SU-DHL-6 (cell line): ENCODE data around the gene SPTBN5.

Experiments
- H2AFZ ChIP-seq: fragments of 200-600 bp; sonication (generic); 2 replicates; pipeline ENCODE4 v1.6.1; 2014; ENCODE audit warnings: low read depth, mild to moderate bottlenecking, moderate library complexity, mixed read lengths, antibody characterized with exemption, low read length; ENCODE audit not compliant: severe bottlenecking
- H3F3A ChIP-seq: fragments of 200-600 bp; shearing (Covaris generic); 2 replicates; pipeline ENCODE4 v1.6.0; 2016; ENCODE audit warnings: antibody characterized with exemption, mild to moderate bottlenecking; ENCODE audit not compliant: insufficient read depth
- H3K27ac ChIP-seq: fragments of 200-600 bp; sonication (generic); 2 replicates; pipeline ENCODE4 v1.5.1; 2016; ENCODE audit warnings: low read depth, mild to moderate bottlenecking, low read length, moderate library complexity, mixed read lengths
- H3K27me3 ChIP-seq: fragments of 200-600 bp; sonication (generic), shearing (Covaris generic); 2 replicates; pipeline ENCODE4 v1.6.0; 2014; ENCODE audit warnings: mild to moderate bottlenecking, low read length
- H3K36me3 ChIP-seq: fragments of 200-600 bp; sonication (generic); 2 replicates; pipeline ENCODE4 v1.6.1; 2014; ENCODE audit warnings: mild to moderate bottlenecking, low read length, mixed read lengths
- H3K4me2 ChIP-seq: fragments of 300-600, 200-600 bp; shearing (Covaris generic), sonication (generic); 2 replicates; pipeline ENCODE4 v1.6.0; 2014; ENCODE audit warnings: low read length, low read depth, mild to moderate bottlenecking; ENCODE audit not compliant: poor library complexity, severe bottlenecking
- H3K4me3 ChIP-seq: fragments of 200-600 bp; sonication (generic); 2 replicates; pipeline ENCODE4 v1.5.1; 2014; ENCODE audit warnings: antibody characterized with exemption, low read length, mild to moderate bottlenecking, mixed read lengths; ENCODE audit not compliant: insufficient read depth, poor library complexity, severe bottlenecking
- H3K79me2 ChIP-seq: fragments of 200-600 bp; sonication (generic); 2 replicates; pipeline ENCODE4 v1.6.1; 2014; ENCODE audit warnings: mild to moderate bottlenecking, low read length, moderate library complexity; ENCODE audit not compliant: insufficient read depth
- H3K9ac ChIP-seq: fragments of 200-600 bp; sonication (generic); 2 replicates; pipeline ENCODE4 v1.7.0; 2014; ENCODE audit warnings: mild to moderate bottlenecking, low read length
- H3K9me2 ChIP-seq: fragments of 200-600 bp; sonication (generic); replicated peaks from 2 replicates; pipeline ENCODE4 v1.6.1; 2014; ENCODE audit warnings: low read length; ENCODE audit not compliant: insufficient read depth
- H3K9me3 ChIP-seq: fragments of 200-600 bp; sonication (generic); 2 replicates; pipeline ENCODE4 v1.6.1; 2014; ENCODE audit warnings: low read length, mixed read lengths; ENCODE audit not compliant: insufficient read depth
- H4K20me1 ChIP-seq: fragments of 200-600 bp; sonication (generic); 2 replicates; pipeline ENCODE4 v1.6.1; 2014; ENCODE audit warnings: low read depth, mild to moderate bottlenecking, antibody characterized with exemption, low read length, moderate library complexity, mixed read lengths
- EZH2phosphoT487 ChIP-seq: fragments of 200-600 bp; sonication (generic), shearing (Covaris generic); conservative IDR thresholded peaks from 2 replicates; pipeline ENCODE4 v1.6.1; 2018; ENCODE audit warnings: mild to moderate bottlenecking, antibody characterized with exemption, low read length, moderate library complexity, mixed read lengths
- TF ChIP-seq, protein P1 (sequence below): fragments of 200-600 bp; sonication (generic); IDR thresholded peaks from one replicate; pipeline ENCODE4 v1.5.1; 2017; ENCODE audit warnings: antibody characterized with exemption, mild to moderate bottlenecking, low read length, moderate library complexity; ENCODE audit not compliant: insufficient read depth, poor library complexity, severe bottlenecking

SPTBN5 gene

DNA sequence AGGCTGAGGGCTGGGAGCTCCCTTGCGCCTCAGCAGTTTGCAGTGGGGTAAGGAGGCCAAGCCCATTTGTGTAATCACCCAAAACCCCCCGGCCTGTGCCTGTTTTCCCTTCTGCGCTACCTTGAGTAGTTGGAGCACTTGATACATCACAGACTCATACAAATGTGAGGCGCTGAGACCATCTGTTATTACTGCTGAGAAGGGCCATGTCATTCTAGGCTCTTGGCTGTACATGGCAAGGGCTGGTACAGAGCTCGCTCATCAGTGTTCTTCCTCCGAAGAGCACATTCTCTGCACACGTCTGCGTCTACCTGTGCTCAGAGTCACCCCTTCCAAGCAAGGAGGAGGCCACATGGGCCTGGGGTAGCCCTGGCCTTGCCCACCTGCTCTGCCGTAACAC, 45.9 kb downstream of the SPTBN5 start:
- no peak for TF ChIP-seq EZH2phosphoT487
- TF ChIP-seq, protein P1, sequence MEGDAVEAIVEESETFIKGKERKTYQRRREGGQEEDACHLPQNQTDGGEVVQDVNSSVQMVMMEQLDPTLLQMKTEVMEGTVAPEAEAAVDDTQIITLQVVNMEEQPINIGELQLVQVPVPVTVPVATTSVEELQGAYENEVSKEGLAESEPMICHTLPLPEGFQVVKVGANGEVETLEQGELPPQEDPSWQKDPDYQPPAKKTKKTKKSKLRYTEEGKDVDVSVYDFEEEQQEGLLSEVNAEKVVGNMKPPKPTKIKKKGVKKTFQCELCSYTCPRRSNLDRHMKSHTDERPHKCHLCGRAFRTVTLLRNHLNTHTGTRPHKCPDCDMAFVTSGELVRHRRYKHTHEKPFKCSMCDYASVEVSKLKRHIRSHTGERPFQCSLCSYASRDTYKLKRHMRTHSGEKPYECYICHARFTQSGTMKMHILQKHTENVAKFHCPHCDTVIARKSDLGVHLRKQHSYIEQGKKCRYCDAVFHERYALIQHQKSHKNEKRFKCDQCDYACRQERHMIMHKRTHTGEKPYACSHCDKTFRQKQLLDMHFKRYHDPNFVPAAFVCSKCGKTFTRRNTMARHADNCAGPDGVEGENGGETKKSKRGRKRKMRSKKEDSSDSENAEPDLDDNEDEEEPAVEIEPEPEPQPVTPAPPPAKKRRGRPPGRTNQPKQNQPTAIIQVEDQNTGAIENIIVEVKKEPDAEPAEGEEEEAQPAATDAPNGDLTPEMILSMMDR = no peak
- no peaks in the 10 kb centered on the region for H3F3A ChIP-seq
- H3K79me2 ChIP-seq = no peaks in the 10 kb centered on the region
- H3K9ac ChIP-seq = no peak overlapping the region
- H3K27me3 ChIP-seq = no peaks in the 10 kb centered on the region
- no peaks in the 10 kb centered on the region for H3K9me3 ChIP-seq
- no peaks in the 10 kb centered on the region for H3K36me3 ChIP-seq
- no peak overlapping the region for H3K27ac ChIP-seq
- no peak overlapping the region for H3K4me2 ChIP-seq
- H3K4me3 ChIP-seq = no peak overlapping the region
- no peak overlapping the region for H2AFZ ChIP-seq
- H4K20me1 ChIP-seq = no peaks in the 10 kb centered on the region
- no peaks in the 10 kb centered on the region for H3K9me2 ChIP-seq

DNA sequence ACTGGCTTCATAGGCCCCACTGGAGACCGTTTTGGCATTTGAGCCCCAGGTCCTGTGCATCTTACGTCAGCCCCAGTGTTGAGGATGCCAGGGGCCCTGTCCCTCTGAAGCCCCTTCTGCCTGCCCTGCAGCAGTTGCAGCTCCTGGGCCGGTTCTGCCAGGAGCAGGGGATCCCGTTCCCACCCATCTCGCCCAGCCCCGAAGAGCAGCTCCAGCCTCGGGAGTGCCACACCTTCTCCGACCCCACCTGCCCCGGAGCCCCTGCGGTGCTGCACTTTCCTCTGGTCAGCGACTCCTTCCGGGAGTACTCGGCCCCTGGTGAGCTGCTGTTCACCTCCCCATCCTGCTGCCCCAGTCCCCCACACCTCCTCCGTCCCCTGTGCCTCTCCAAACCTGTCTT, 46.6 kb downstream of the SPTBN5 start:
- H3K79me2 ChIP-seq = no peaks in the 10 kb centered on the region
- no peaks in the 10 kb centered on the region for H3K36me3 ChIP-seq
- H3K9me3 ChIP-seq = no peaks in the 10 kb centered on the region
- H3K4me3 ChIP-seq = no peak overlapping the region
- H3K9me2 ChIP-seq = no peaks in the 10 kb centered on the region
- no peak for TF ChIP-seq EZH2phosphoT487
- TF ChIP-seq, protein P1 = no peak
- no peaks in the 10 kb centered on the region for H4K20me1 ChIP-seq
- no peak overlapping the region for H3K27ac ChIP-seq
- no peak overlapping the region for H3K9ac ChIP-seq
- no peaks in the 10 kb centered on the region for H3K27me3 ChIP-seq
- H2AFZ ChIP-seq = no peak overlapping the region
- H3K4me2 ChIP-seq = no peak overlapping the region
- H3F3A ChIP-seq = no peaks in the 10 kb centered on the region

DNA sequence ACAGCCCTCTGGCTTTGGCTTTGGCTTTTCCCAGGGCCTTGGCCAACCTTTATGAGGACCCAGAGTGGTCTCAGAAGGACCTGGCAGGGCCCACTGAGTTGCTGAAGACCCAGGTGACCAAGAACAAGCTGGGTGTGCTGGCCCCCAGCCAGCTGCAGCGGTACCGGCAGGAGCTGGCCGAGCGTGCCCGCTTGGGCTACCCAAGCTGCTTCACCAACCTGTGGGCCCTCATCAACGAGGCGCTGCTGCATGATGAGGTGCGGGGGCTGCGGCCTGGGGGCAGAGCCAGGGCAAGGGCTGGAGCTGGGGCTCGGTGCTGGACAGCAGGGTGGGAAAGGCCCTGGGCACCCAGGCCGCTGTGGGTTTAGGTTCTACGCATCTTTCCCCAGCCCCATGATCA, 49.0 kb downstream of the SPTBN5 start:
- H3F3A ChIP-seq = no peaks in the 10 kb centered on the region
- no peaks in the 10 kb centered on the region for H3K9me3 ChIP-seq
- TF ChIP-seq, protein P1 = no peak
- no peak for TF ChIP-seq EZH2phosphoT487
- H4K20me1 ChIP-seq = no peaks in the 10 kb centered on the region
- no peaks in the 10 kb centered on the region for H3K79me2 ChIP-seq
- no peak overlapping the region for H3K27ac ChIP-seq
- no peaks in the 10 kb centered on the region for H3K9me2 ChIP-seq
- H3K27me3 ChIP-seq = no peaks in the 10 kb centered on the region
- no peak overlapping the region for H2AFZ ChIP-seq
- H3K4me2 ChIP-seq = no peak overlapping the region
- H3K36me3 ChIP-seq = no peaks in the 10 kb centered on the region
- H3K9ac ChIP-seq = no peak overlapping the region
- H3K4me3 ChIP-seq = no peak overlapping the region

DNA sequence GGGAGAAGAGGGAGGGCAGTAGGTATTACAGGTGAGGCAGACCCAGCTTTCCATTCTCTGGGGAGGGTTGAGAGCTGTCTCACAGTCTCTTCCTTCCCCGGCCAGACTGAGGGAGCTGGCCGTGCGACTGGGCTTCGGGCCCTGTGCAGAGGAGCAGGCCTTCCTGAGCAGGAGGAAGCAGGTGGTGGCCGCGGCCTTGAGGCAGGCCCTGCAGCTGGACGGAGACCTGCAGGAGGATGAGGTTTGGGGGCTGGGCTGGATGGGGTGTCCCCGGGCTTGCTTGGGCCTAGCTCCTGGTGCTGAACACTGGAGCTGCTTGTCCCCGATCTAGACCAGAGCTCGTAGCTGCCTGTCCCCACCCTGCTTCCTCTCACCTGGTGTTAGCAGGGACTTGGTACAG, 50.3 kb downstream of the SPTBN5 start:
- Histone ChIP-seq H3F3A (no peaks in the 10 kb centered on the region), H3K79me2 (no peaks in the 10 kb centered on the region), H3K9me3 (no peaks in the 10 kb centered on the region), H3K36me3 (no peaks in the 10 kb centered on the region), H3K4me2 (no peak overlapping the region), H2AFZ (no peak overlapping the region), H3K4me3 (no peak overlapping the region), H3K27me3 (no peaks in the 10 kb centered on the region), H4K20me1 (no peaks in the 10 kb centered on the region), H3K9ac (no peak overlapping the region), H3K27ac (no peak overlapping the region), H3K9me2 (no peaks in the 10 kb centered on the region)
- TF ChIP-seq, protein P1 = no peak
